Trophoblast cell (in vitro differentiated cells and primary cell): ENCODE results near the gene IVNS1ABP.
"Not testable (repeated sequence)": the region's sequence is repeated elsewhere in the genome, so short reads cannot be mapped to it uniquely, and the experiment has no call there.

Experiments used
- DNase-seq, 2 donors: peaks; one replicate each; pipeline ENCODE4 v3.0.0-alpha.2; 2016
- H2AFZ ChIP-seq: 2 replicates; pipeline ENCODE4 v1.6.1; 2013; ENCODE audit warnings: low read length, moderate library complexity, mild to moderate bottlenecking; ENCODE audit not compliant: insufficient read depth, poor library complexity
- H2AK5ac ChIP-seq: 2 replicates; pipeline ENCODE4 v1.6.1; 2013; ENCODE audit warnings: mild to moderate bottlenecking, low read length
- H2BK120ac ChIP-seq: 2 replicates; pipeline ENCODE4 v1.6.1; 2013; ENCODE audit warnings: low read length, mild to moderate bottlenecking, moderate library complexity; ENCODE audit not compliant: insufficient read depth, poor library complexity
- H2BK12ac ChIP-seq: 2 replicates; pipeline ENCODE4 v1.6.1; 2013; ENCODE audit warnings: mild to moderate bottlenecking, low read length, moderate library complexity
- H2BK5ac ChIP-seq: 2 replicates; pipeline ENCODE4 v1.6.1; 2013; ENCODE audit warnings: low read length, low read depth, moderate library complexity, mild to moderate bottlenecking; ENCODE audit not compliant: poor library complexity
- H3K14ac ChIP-seq: 2 replicates; pipeline ENCODE4 v1.6.1; 2013; ENCODE audit warnings: mild to moderate bottlenecking, low read length
- H3K18ac ChIP-seq: 2 replicates; pipeline ENCODE4 v1.6.1; 2013; ENCODE audit warnings: mild to moderate bottlenecking, low read length
- H3K23ac ChIP-seq: 2 replicates; pipeline ENCODE4 v1.6.1; 2013; ENCODE audit warnings: low read length
- H3K27ac ChIP-seq: 2 replicates; pipeline ENCODE4 v1.5.1; 2013; ENCODE audit warnings: low read depth, mild to moderate bottlenecking, inconsistent platforms, low read length, moderate library complexity
- H3K27me3 ChIP-seq: 2 replicates; pipeline ENCODE4 v1.6.1; 2013; ENCODE audit warnings: inconsistent platforms, mild to moderate bottlenecking, low read length, moderate library complexity; ENCODE audit not compliant: insufficient read depth
- H3K36me3 ChIP-seq, 2 experiments: 1 replicate in 1 of 2; 2 replicates in 1 of 2; pipeline ENCODE4 v1.6.1; 2013; ENCODE audit warnings: low read length in 2 of 2, mild to moderate bottlenecking in 2 of 2, moderate library complexity in 1 of 2; ENCODE audit not compliant: insufficient read depth in 2 of 2, control insufficient read depth in 1 of 2
- H3K4ac ChIP-seq: 2 replicates; pipeline ENCODE4 v1.6.1; 2013; ENCODE audit warnings: low read depth, mild to moderate bottlenecking, low read length, moderate library complexity
- H3K4me1 ChIP-seq, 2 experiments: 1 replicate in 1 of 2; 2 replicates in 1 of 2; pipeline ENCODE4 v1.6.1; 2013; ENCODE audit warnings: low read length in 2 of 2, mild to moderate bottlenecking in 2 of 2, moderate library complexity in 1 of 2; ENCODE audit not compliant: insufficient read depth in 2 of 2, control insufficient read depth in 1 of 2
- H3K4me2 ChIP-seq: 2 replicates; pipeline ENCODE4 v1.6.1; 2013; ENCODE audit warnings: inconsistent platforms, mild to moderate bottlenecking, low read length, moderate library complexity
- H3K4me3 ChIP-seq: 2 replicates; pipeline ENCODE4 v1.5.1; 2013; ENCODE audit warnings: mild to moderate bottlenecking, low read depth, low read length, inconsistent platforms
- H3K79me1 ChIP-seq: one replicate; pipeline ENCODE4 v1.6.1; 2013; ENCODE audit warnings: low read length
- H3K79me2 ChIP-seq: 2 replicates; pipeline ENCODE4 v1.6.1; 2013; ENCODE audit warnings: low read length, mild to moderate bottlenecking; ENCODE audit not compliant: control insufficient read depth, insufficient read depth, poor library complexity
- H3K9ac ChIP-seq: 2 replicates; pipeline ENCODE4 v1.6.1; 2013; ENCODE audit warnings: mild to moderate bottlenecking, low read length
- H3K9me3 ChIP-seq: 2 replicates; pipeline ENCODE4 v1.6.1; 2013; ENCODE audit warnings: low read depth, mild to moderate bottlenecking, control low read depth, inconsistent platforms, low read length; ENCODE audit not compliant: insufficient read depth
- H4K12ac ChIP-seq: 2 replicates; pipeline ENCODE4 v1.6.1; 2013; ENCODE audit warnings: low read depth, mild to moderate bottlenecking, low read length, moderate library complexity
- H4K8ac ChIP-seq: 2 replicates; pipeline ENCODE4 v1.6.1; 2013; ENCODE audit warnings: low read depth, mild to moderate bottlenecking, low read length, moderate library complexity
- H4K91ac ChIP-seq: one replicate; pipeline ENCODE4 v1.6.1; 2013; ENCODE audit warnings: low read depth, mild to moderate bottlenecking, low read length, moderate library complexity
- WGBS: extraction: QIAGEN DNeasy Blood & Tissue Kit; methylation state at CpG from one replicate; pipeline ENCODE4 v1.1.7; 2013; ENCODE audit warnings: missing lambda C conversion rate; ENCODE audit not compliant: insufficient read length, insufficient coverage; ENCODE audit errors: extremely low coverage; 5-methylcytosine and 5-hydroxymethylcytosine counted together

The IVNS1ABP gene

DNA sequence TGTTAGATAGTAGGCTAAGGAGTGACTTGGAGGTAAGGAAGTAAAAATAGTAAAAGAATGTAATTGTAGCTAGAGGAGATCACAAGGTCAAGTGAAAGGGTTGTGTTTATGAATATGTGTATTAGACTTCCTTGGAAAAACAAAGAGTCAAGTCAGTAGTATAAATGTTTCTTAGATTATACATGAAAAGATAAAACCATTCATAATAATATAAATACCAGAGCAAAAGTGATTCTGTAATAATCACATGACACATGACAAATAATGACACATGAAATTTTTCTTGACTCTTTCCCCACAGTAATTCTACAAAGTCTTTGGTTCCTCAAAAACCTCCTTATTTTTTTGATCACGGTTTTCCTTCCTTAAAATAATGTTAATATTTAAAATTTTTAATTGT, 56.4 kb downstream of the IVNS1ABP start:
- H4K8ac ChIP-seq, result no peak overlapping the region
- no peaks in the 10 kb centered on the region for H3K79me2 ChIP-seq
- no peak overlapping the region for H3K18ac ChIP-seq
- no peak overlapping the region for H3K14ac ChIP-seq
- H3K9ac ChIP-seq, result no peak overlapping the region
- no peaks in the 10 kb centered on the region for H3K27me3 ChIP-seq
- no peaks in the 10 kb centered on the region for H3K4me1 ChIP-seq
- H2BK5ac ChIP-seq, result no peak overlapping the region
- no peak overlapping the region for H4K12ac ChIP-seq
- no peaks in the 10 kb centered on the region for H3K36me3 ChIP-seq
- H2BK120ac ChIP-seq, result no peak overlapping the region
- H3K27ac ChIP-seq, result no peak overlapping the region
- H3K9me3 ChIP-seq, result no peaks in the 10 kb centered on the region
- H4K91ac ChIP-seq, result no peak overlapping the region
- no peak overlapping the region for H2AFZ ChIP-seq
- no peak overlapping the region for H3K4me3 ChIP-seq
- H3K23ac ChIP-seq, result no peak overlapping the region
- H2AK5ac ChIP-seq, result no peak overlapping the region
- WGBS, result no CpG with 5 or more reads among the region's 1 CpG
- no peak overlapping the region for H2BK12ac ChIP-seq
- H3K79me1 ChIP-seq, result peaks cover 3% of the 10 kb centered on the region
- no peak overlapping the region for H3K4ac ChIP-seq
- no peak for DNase-seq
- no peak overlapping the region for H3K4me2 ChIP-seq

DNA sequence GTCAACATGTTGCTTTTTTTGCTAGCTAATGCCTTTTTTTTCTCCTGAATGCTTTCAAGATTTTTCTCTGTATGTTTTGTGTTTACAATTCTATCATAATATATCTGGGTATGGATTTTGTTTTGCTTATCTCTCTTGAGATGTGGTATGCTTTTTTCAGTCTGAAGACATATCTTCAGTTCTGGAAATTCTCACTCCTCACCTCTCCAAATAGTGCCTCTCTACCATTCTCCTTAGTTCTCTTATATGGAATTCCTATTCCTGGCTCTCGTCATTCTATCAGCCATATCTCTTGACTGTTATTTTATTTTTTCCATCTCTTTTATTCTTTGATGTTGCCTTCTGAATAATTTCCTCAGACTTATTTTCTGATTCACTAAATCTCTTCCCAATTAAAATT, 58.4 kb downstream of the IVNS1ABP start:
- Histone ChIP-seq H4K12ac (no peak overlapping the region), H3K23ac (no peak overlapping the region), H3K4ac (no peak overlapping the region), H3K4me3 (no peak overlapping the region), H3K79me2 (no peaks in the 10 kb centered on the region), H2BK120ac (no peak overlapping the region), H2BK12ac (no peak overlapping the region), H3K9me3 (no peaks in the 10 kb centered on the region), H3K4me2 (no peak overlapping the region), H2AK5ac (no peak overlapping the region), H3K4me1 (no peaks in the 10 kb centered on the region), H2AFZ (no peak overlapping the region), H3K27ac (no peak overlapping the region), H3K36me3 (no peaks in the 10 kb centered on the region), H3K9ac (no peak overlapping the region), H3K14ac (no peak overlapping the region), H4K8ac (no peak overlapping the region), H3K27me3 (no peaks in the 10 kb centered on the region), H2BK5ac (no peak overlapping the region), H3K18ac (no peak overlapping the region), H3K79me1 (peaks cover 3% of the 10 kb centered on the region), H4K91ac (no peak overlapping the region)
- WGBS, result no CpG with 5 or more reads among the region's 1 CpG
- DNase-seq, result no peak

GRCh38 chr1:185257950-185258208, 59.2 kb downstream of the IVNS1ABP start:
- DNase-seq, result no peak
- no peaks in the 10 kb centered on the region for H3K27me3 ChIP-seq
- no peak overlapping the region for H2BK120ac ChIP-seq
- H3K4ac ChIP-seq, result no peak overlapping the region
- H3K14ac ChIP-seq, result no peak overlapping the region
- no peaks in the 10 kb centered on the region for H3K36me3 ChIP-seq
- no peaks in the 10 kb centered on the region for H3K79me2 ChIP-seq
- H3K4me1 ChIP-seq, result no peaks in the 10 kb centered on the region
- WGBS, result no CpG with 5 or more reads among the region's 2 CpGs
- no peak overlapping the region for H3K4me2 ChIP-seq
- no peak overlapping the region for H2BK5ac ChIP-seq
- peaks cover 3% of the 10 kb centered on the region for H3K79me1 ChIP-seq
- no peak overlapping the region for H3K4me3 ChIP-seq
- H3K27ac ChIP-seq, result no peak overlapping the region
- H2AK5ac ChIP-seq, result no peak overlapping the region
- no peak overlapping the region for H4K12ac ChIP-seq
- H4K8ac ChIP-seq, result no peak overlapping the region
- H3K9ac ChIP-seq, result no peak overlapping the region
- no peak overlapping the region for H3K23ac ChIP-seq
- no peak overlapping the region for H2BK12ac ChIP-seq
- no peak overlapping the region for H4K91ac ChIP-seq
- no peaks in the 10 kb centered on the region for H3K9me3 ChIP-seq
- no peak overlapping the region for H2AFZ ChIP-seq
- H3K18ac ChIP-seq, result no peak overlapping the region

DNA sequence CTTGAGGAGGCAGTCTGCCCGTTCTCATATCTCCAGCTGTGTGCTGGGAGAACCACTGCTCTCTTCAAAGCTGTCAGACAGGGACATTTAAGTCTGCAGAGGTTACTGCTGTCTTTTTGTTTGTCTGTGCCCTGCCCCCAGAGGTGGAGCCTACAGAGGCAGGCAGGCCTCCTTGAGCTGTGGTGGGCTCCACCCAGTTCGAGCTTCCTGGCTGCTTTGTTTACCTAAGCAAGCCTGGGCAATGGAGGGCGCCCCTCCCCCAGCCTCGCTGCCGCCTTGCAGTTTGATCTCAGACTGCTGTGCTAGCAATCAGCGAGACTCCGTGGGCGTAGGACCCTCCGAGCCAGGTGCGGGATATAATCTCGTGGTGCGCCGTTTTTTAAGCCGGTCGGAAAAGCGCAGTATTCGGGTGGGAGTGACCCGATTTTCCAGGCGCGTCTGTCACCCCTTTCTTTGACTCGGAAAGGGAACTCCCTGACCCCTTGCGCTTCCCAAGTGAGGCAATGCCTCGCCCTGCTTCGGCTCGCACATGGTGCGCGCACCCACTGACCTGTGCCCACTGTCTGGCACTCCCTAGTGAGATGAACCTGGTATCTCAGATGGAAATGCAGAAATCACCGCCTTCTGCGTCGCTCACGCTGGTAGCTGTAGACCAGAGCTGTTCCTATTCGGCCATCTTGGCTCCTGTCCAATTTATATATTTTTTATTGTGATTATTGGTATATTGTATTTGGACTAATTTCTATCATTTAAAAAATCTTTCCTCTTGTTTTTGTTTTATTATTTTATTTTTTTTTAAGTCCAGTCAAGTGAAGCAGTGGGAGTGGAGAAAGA, 59.7 kb downstream of the IVNS1ABP start:
- H3K9ac ChIP-seq, H3K23ac ChIP-seq, H3K4ac ChIP-seq, H3K9me3 ChIP-seq, H4K12ac ChIP-seq, H3K27ac ChIP-seq, H4K8ac ChIP-seq, H3K36me3 ChIP-seq, H2BK120ac ChIP-seq, H2AFZ ChIP-seq, H3K4me1 ChIP-seq, H3K79me1 ChIP-seq, H3K14ac ChIP-seq, H3K4me2 ChIP-seq, H2BK5ac ChIP-seq, H3K4me3 ChIP-seq, H2AK5ac ChIP-seq, H3K18ac ChIP-seq, H3K79me2 ChIP-seq, H3K27me3 ChIP-seq: not testable (repeated sequence)
- peak overlapping the region; percentile 49 for H2BK12ac ChIP-seq
- WGBS, result no CpG with 5 or more reads among the region's 32 CpGs
- DNase-seq, result peak in 1 of 2 donors; percentile 43
- peak overlapping the region; percentile 85 for H4K91ac ChIP-seq
